ENCODE results near the gene ATXN2. TPM values are rescaled to one million over a fixed set of nuclear protein-coding genes. Genes with fewer than 3 reads are reported as not detected.

Gene ATXN2
- total and polyA plus RNA-seq, 9 of the 15 experiments (the other 6 are each of a cell fraction or from before 2014, with no cell fraction given) = 16.8 to 67.8 (median 29.3) TPM

DNA sequence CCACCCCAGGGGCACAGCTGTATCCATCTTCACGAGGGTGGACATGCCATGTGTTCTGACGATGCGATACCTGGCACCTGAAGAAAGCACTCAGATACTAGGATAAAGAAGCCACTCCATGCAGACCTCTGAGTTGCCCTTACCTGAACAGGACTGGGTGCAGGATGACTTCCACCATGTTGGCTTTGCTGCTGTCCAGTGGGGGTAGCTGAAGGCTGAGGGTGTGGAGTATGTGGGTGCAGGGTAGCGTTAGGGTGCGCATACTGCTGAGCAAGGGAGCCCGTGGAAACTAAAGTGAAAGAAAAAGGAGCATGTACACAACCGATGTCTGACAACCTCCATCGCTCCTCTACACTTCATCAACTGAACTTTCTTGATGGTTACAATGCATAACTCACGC is 142.0 kb downstream of the ATXN2 start (continued):
- TF ChIP-seq CBX2 (IDR thresholded peaks at IDR 0.05; ENCODE audit: insufficient read depth, low read length, poor library complexity, severe bottlenecking) (no peak), GABPA (tag; conservative IDR thresholded peaks at IDR 0.05; ENCODE audit: low read depth) (no peak), TEAD1 (CRISPR knock-in tag; IDR thresholded peaks at IDR 0.05) (no peak), CXXC5 (CRISPR knock-in tag; IDR thresholded peaks at IDR 0.05) (no peak), HIVEP1 (CRISPR knock-in tag; IDR thresholded peaks at IDR 0.05) (no peak), BACH1 (tag; IDR thresholded peaks at IDR 0.05) (no peak), MEIS2 (IDR thresholded peaks at IDR 0.05; ENCODE audit: partially characterized antibody) (no peak), POLR2H (tag; IDR thresholded peaks at IDR 0.05; ENCODE audit: low read depth) (no peak)
- TF ChIP-seq, protein P1, sequence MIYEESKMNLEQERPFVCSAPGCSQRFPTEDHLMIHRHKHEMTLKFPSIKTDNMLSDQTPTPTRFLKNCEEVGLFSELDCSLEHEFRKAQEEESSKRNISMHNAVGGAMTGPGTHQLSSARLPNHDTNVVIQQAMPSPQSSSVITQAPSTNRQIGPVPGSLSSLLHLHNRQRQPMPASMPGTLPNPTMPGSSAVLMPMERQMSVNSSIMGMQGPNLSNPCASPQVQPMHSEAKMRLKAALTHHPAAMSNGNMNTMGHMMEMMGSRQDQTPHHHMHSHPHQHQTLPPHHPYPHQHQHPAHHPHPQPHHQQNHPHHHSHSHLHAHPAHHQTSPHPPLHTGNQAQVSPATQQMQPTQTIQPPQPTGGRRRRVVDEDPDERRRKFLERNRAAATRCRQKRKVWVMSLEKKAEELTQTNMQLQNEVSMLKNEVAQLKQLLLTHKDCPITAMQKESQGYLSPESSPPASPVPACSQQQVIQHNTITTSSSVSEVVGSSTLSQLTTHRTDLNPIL (CRISPR knock-in tag; IDR thresholded peaks at IDR 0.05) = no peak
- TF ChIP-seq, protein P2, sequence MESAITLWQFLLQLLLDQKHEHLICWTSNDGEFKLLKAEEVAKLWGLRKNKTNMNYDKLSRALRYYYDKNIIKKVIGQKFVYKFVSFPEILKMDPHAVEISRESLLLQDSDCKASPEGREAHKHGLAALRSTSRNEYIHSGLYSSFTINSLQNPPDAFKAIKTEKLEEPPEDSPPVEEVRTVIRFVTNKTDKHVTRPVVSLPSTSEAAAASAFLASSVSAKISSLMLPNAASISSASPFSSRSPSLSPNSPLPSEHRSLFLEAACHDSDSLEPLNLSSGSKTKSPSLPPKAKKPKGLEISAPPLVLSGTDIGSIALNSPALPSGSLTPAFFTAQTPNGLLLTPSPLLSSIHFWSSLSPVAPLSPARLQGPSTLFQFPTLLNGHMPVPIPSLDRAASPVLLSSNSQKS (CRISPR knock-in tag; IDR thresholded peaks at IDR 0.05) = no peak
- TF ChIP-seq, protein P3, sequence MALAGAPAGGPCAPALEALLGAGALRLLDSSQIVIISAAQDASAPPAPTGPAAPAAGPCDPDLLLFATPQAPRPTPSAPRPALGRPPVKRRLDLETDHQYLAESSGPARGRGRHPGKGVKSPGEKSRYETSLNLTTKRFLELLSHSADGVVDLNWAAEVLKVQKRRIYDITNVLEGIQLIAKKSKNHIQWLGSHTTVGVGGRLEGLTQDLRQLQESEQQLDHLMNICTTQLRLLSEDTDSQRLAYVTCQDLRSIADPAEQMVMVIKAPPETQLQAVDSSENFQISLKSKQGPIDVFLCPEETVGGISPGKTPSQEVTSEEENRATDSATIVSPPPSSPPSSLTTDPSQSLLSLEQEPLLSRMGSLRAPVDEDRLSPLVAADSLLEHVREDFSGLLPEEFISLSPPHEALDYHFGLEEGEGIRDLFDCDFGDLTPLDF (CRISPR knock-in tag; IDR thresholded peaks at IDR 0.05) = no peak

Data from K562 (cell line).